Measurements from ENCODE around the gene HDAC9. TPM values are rescaled to one million over a fixed set of nuclear protein-coding genes. Genes with fewer than 3 reads are reported as not detected.
"Not testable (repeated sequence)": the region's sequence is repeated elsewhere in the genome, so short reads cannot be mapped to it uniquely, and the experiment has no call there.

The HDAC9 gene
- total RNA-seq, 1 experiment from 2014 or later, result 17.1 TPM

DNA sequence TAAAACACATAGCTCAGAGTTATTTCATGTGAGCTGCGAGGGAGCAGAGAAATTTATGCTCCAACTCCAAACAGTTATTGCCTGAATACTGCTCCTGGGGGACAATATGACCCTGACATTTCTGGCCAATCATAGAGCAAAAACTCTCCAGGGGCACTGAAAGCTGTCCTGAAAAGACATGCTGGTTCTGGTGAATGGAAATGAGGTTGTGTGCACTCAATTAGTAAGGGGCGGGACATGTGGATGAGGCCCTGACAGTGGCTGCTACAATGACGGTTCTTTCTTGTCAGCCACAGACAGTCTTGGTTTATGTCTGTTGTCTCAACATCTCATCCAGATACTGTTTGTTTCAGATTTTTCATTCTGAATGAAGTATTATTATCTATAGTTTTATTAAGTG lies 470.1 kb downstream of the HDAC9 start:
- no TSS peak for BruUV-seq (replicated peaks)
- Histone ChIP-seq H3K4me1 (ENCODE audit: control insufficient read depth, insufficient read depth, low read length) (no peaks in the 10 kb centered on the region), H3K36me3 (ENCODE audit: control insufficient read depth, insufficient read depth, low read length) (no peaks in the 10 kb centered on the region), H3K27me3 (ENCODE audit: control insufficient read depth, insufficient read depth, low read length) (no peaks in the 10 kb centered on the region), H3K4me3 (ENCODE audit: low read depth in 2 of 2, low read length in 2 of 2) (no peak overlapping the region), H3K27ac (ENCODE audit: low read length) (no peak overlapping the region), H3K9me3 (ENCODE audit: control insufficient read depth, insufficient read depth, low read depth, low read length) (no peaks in the 10 kb centered on the region)
- ChIA-PET CTCF (no interaction called here), POLR2A (no interaction called here)
- TF ChIP-seq SIN3A (IDR thresholded peaks at IDR 0.05; ENCODE audit: borderline replicate concordance, insufficient read depth, low read depth, low read length), result no peak
- no peak for TF ChIP-seq TCF7L2 (IDR thresholded peaks at IDR 0.05; ENCODE audit: low read depth, low read length)
- no peak for TF ChIP-seq POLR2AphosphoS5 (IDR thresholded peaks at IDR 0.05; ENCODE audit: low read depth, low read length)
- TF ChIP-seq, protein P1, sequence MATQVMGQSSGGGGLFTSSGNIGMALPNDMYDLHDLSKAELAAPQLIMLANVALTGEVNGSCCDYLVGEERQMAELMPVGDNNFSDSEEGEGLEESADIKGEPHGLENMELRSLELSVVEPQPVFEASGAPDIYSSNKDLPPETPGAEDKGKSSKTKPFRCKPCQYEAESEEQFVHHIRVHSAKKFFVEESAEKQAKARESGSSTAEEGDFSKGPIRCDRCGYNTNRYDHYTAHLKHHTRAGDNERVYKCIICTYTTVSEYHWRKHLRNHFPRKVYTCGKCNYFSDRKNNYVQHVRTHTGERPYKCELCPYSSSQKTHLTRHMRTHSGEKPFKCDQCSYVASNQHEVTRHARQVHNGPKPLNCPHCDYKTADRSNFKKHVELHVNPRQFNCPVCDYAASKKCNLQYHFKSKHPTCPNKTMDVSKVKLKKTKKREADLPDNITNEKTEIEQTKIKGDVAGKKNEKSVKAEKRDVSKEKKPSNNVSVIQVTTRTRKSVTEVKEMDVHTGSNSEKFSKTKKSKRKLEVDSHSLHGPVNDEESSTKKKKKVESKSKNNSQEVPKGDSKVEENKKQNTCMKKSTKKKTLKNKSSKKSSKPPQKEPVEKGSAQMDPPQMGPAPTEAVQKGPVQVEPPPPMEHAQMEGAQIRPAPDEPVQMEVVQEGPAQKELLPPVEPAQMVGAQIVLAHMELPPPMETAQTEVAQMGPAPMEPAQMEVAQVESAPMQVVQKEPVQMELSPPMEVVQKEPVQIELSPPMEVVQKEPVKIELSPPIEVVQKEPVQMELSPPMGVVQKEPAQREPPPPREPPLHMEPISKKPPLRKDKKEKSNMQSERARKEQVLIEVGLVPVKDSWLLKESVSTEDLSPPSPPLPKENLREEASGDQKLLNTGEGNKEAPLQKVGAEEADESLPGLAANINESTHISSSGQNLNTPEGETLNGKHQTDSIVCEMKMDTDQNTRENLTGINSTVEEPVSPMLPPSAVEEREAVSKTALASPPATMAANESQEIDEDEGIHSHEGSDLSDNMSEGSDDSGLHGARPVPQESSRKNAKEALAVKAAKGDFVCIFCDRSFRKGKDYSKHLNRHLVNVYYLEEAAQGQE (IDR thresholded peaks at IDR 0.05; ENCODE audit: insufficient read depth in 1 of 2, low read depth in 2 of 2, low read length in 1 of 2), result no peak
- TF ChIP-seq, protein P2, sequence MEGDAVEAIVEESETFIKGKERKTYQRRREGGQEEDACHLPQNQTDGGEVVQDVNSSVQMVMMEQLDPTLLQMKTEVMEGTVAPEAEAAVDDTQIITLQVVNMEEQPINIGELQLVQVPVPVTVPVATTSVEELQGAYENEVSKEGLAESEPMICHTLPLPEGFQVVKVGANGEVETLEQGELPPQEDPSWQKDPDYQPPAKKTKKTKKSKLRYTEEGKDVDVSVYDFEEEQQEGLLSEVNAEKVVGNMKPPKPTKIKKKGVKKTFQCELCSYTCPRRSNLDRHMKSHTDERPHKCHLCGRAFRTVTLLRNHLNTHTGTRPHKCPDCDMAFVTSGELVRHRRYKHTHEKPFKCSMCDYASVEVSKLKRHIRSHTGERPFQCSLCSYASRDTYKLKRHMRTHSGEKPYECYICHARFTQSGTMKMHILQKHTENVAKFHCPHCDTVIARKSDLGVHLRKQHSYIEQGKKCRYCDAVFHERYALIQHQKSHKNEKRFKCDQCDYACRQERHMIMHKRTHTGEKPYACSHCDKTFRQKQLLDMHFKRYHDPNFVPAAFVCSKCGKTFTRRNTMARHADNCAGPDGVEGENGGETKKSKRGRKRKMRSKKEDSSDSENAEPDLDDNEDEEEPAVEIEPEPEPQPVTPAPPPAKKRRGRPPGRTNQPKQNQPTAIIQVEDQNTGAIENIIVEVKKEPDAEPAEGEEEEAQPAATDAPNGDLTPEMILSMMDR (IDR thresholded peaks at IDR 0.05), result no peak
- ATAC-seq, result no peak
- in situ Hi-C loops (cut with HindIII; ENCODE audit: low pct_unique_long_range_greater_than_20kb, low sequenced_read_pairs) (no loop called here), intact Hi-C loops (cut with micrococcal nuclease; ENCODE audit: unreplicated experiment) (no loop called here)
- no peak for DNase-seq (ENCODE audit: low read depth, low spot score)

DNA sequence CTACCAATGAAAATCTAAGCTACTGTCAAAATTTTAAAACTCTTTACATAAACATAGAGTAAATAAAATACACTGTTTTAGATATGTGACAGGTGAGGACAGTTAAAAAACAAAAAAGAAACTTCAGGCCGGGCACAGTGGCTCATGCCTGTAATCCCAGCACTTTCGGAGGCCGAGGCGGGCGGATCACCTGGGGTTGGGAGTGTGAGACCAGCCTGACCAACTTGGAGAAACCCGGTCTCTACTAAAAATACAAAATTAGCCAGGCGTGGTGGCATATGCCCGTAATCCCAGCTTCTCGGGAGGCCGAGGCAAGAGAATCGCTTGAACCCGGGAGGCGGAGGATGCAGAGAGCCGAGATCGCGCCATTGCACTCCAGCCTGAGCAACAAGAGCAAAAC lies 472.2 kb downstream of the HDAC9 start:
- BruUV-seq (replicated peaks); H3K4me1 ChIP-seq (ENCODE audit: control insufficient read depth, insufficient read depth, low read length); ATAC-seq; H3K9me3 ChIP-seq (ENCODE audit: control insufficient read depth, insufficient read depth, low read depth, low read length); H3K36me3 ChIP-seq (ENCODE audit: control insufficient read depth, insufficient read depth, low read length); DNase-seq (ENCODE audit: low read depth, low spot score); H3K27ac ChIP-seq (ENCODE audit: low read length); H3K4me3 ChIP-seq (ENCODE audit: low read depth in 2 of 2, low read length in 2 of 2); in situ Hi-C loops (cut with HindIII; ENCODE audit: low pct_unique_long_range_greater_than_20kb, low sequenced_read_pairs); H3K27me3 ChIP-seq (ENCODE audit: control insufficient read depth, insufficient read depth, low read length); intact Hi-C loops (cut with micrococcal nuclease; ENCODE audit: unreplicated experiment); POLR2A ChIA-PET; CTCF ChIA-PET: not testable (repeated sequence)

GRCh38 chr7:18971839-18972238 lies 476.3 kb downstream of the HDAC9 start:
- TF ChIP-seq POLR2AphosphoS5 (IDR thresholded peaks at IDR 0.05; ENCODE audit: low read depth, low read length) (no peak), SIN3A (IDR thresholded peaks at IDR 0.05; ENCODE audit: borderline replicate concordance, insufficient read depth, low read depth, low read length) (no peak)
- TF ChIP-seq, protein P1 (IDR thresholded peaks at IDR 0.05; ENCODE audit: insufficient read depth in 1 of 2, low read depth in 2 of 2, low read length in 1 of 2), result no peak
- TF ChIP-seq, protein P2 (IDR thresholded peaks at IDR 0.05), result no peak
- Histone ChIP-seq H3K9me3 (ENCODE audit: control insufficient read depth, insufficient read depth, low read depth, low read length) (no peaks in the 10 kb centered on the region), H3K36me3 (ENCODE audit: control insufficient read depth, insufficient read depth, low read length) (no peaks in the 10 kb centered on the region), H3K27me3 (ENCODE audit: control insufficient read depth, insufficient read depth, low read length) (no peaks in the 10 kb centered on the region), H3K27ac (ENCODE audit: low read length) (no peak overlapping the region), H3K4me1 (ENCODE audit: control insufficient read depth, insufficient read depth, low read length) (no peaks in the 10 kb centered on the region), H3K4me3 (ENCODE audit: low read depth in 2 of 2, low read length in 2 of 2) (no peak overlapping the region)
- no TSS peak for BruUV-seq (replicated peaks)
- intact Hi-C loops (cut with micrococcal nuclease; ENCODE audit: unreplicated experiment), result no loop called here
- POLR2A ChIA-PET, result no interaction called here
- in situ Hi-C loops (cut with HindIII; ENCODE audit: low pct_unique_long_range_greater_than_20kb, low sequenced_read_pairs), result no loop called here
- DNase-seq (ENCODE audit: low read depth, low spot score) (no peak), ATAC-seq (no peak)
- CTCF ChIA-PET, result no interaction called here
